GM18520 (cell line): Measurements from ENCODE around the gene PACSIN1.

Source experiments
- ATAC-seq: cut with Tn5 transposase; IDR thresholded peaks from one replicate; pipeline ENCODE4 v1.9.1; 2021; ENCODE audit not compliant: unreplicated experiment

Gene PACSIN1

GRCh38 chr6:34526992-34527728, 61.3 kb downstream of the PACSIN1 start:
- peak; percentile 82 for ATAC-seq

- ATAC-seq, result no peak
Observed at GRCh38 chr6:34527751-34528670, 62.1 kb downstream of the PACSIN1 start.

- ATAC-seq, result no peak
Observed at GRCh38 chr6:34528996-34529664, 63.3 kb downstream of the PACSIN1 start.

GRCh38 chr6:34529665-34530327, 63.9 kb downstream of the PACSIN1 start:
- ATAC-seq, result no peak

- ATAC-seq, result no peak
Observed at GRCh38 chr6:34530753-34531365, 65.0 kb downstream of the PACSIN1 start.

- ATAC-seq, result no peak
Observed at GRCh38 chr6:34531580-34532201, 65.8 kb downstream of the PACSIN1 start.

GRCh38 chr6:34532230-34532629, 66.4 kb downstream of the PACSIN1 start:
- no peak for ATAC-seq

- ATAC-seq, result no peak
Observed at GRCh38 chr6:34534146-34534545, 68.3 kb downstream of the PACSIN1 start.

GRCh38 chr6:34534656-34535055, 68.8 kb downstream of the PACSIN1 start:
- no peak for ATAC-seq

- ATAC-seq, result no peak
Observed at GRCh38 chr6:34535199-34535598, 69.3 kb downstream of the PACSIN1 start.

GRCh38 chr6:34535646-34536045, 69.8 kb downstream of the PACSIN1 start:
- no peak for ATAC-seq

- no peak for ATAC-seq
Observed at GRCh38 chr6:34536251-34536958, 70.5 kb downstream of the PACSIN1 start.

- no peak for ATAC-seq
Observed at GRCh38 chr6:34536959-34537848, 71.3 kb downstream of the PACSIN1 start.

GRCh38 chr6:34537922-34538550, 72.2 kb downstream of the PACSIN1 start:
- ATAC-seq, result no peak

- ATAC-seq, result no peak
Observed at GRCh38 chr6:34538581-34538980, 72.7 kb downstream of the PACSIN1 start.

- ATAC-seq, result no peak
Observed at GRCh38 chr6:34539181-34539580, 73.3 kb downstream of the PACSIN1 start.

- ATAC-seq, result no peak
Observed at GRCh38 chr6:34540222-34540621, 74.3 kb downstream of the PACSIN1 start.

- no peak for ATAC-seq
Observed at GRCh38 chr6:34540841-34541240, 75.0 kb downstream of the PACSIN1 start.
